ENCODE measurements around the gene CEMIP2.

Gene CEMIP2

GRCh38 chr9:71676460-71676859 is 91.9 kb downstream of the CEMIP2 start:
- H3K4me3 ChIP-seq (replicated peaks; ENCODE audit: insufficient read depth, low read length), result no peak overlapping the region
- DNase-seq (ENCODE audit: low read depth in 1 of 2, low spot score in 1 of 2), result no peak
- TF ChIP-seq SPI1 (IDR thresholded peaks at IDR 0.05; ENCODE audit: borderline replicate concordance, low read depth), result no peak
- TF ChIP-seq POLR2AphosphoS5 (IDR thresholded peaks at IDR 0.05; ENCODE audit: low read depth), result no peak
- no peak for TF ChIP-seq CTCF (IDR thresholded peaks at IDR 0.05; ENCODE audit: insufficient read depth, low read length)
- TF ChIP-seq REST (IDR thresholded peaks at IDR 0.05; ENCODE audit: insufficient replicate concordance, low read depth), result no peak
- TF ChIP-seq GABPA (IDR thresholded peaks at IDR 0.05; ENCODE audit: low read depth), result no peak

GRCh38 chr9:71675857-71676165 is 92.5 kb downstream of the CEMIP2 start:
- Histone ChIP-seq H3K27ac (replicated peaks) (no peak overlapping the region), H3K4me3 (replicated peaks; ENCODE audit: insufficient read depth, low read length) (no peak overlapping the region), H3K27me3 (ENCODE audit: insufficient read depth, poor library complexity, severe bottlenecking) (no peaks in the 10 kb centered on the region)
- no peak for DNase-seq (ENCODE audit: low read depth in 1 of 2, low spot score in 1 of 2)
- TF ChIP-seq SPI1 (IDR thresholded peaks at IDR 0.05; ENCODE audit: borderline replicate concordance, low read depth), result no peak
- TF ChIP-seq GABPA (IDR thresholded peaks at IDR 0.05; ENCODE audit: low read depth), result no peak
- no peak for TF ChIP-seq CTCF (IDR thresholded peaks at IDR 0.05; ENCODE audit: insufficient read depth, low read length)
- TF ChIP-seq POLR2AphosphoS5 (IDR thresholded peaks at IDR 0.05; ENCODE audit: low read depth), result no peak
- TF ChIP-seq REST (IDR thresholded peaks at IDR 0.05; ENCODE audit: insufficient replicate concordance, low read depth), result no peak

More at GRCh38 chr9:71676460-71676859, 91.9 kb downstream of the CEMIP2 start:
- no peak overlapping the region for H3K27ac ChIP-seq (replicated peaks)
- H3K27me3 ChIP-seq (ENCODE audit: insufficient read depth, poor library complexity, severe bottlenecking), result no peaks in the 10 kb centered on the region

GRCh38 chr9:71675105-71675856 is 93.0 kb downstream of the CEMIP2 start:
- TF ChIP-seq CTCF (IDR thresholded peaks at IDR 0.05; ENCODE audit: insufficient read depth, low read length) (no peak), GABPA (IDR thresholded peaks at IDR 0.05; ENCODE audit: low read depth) (no peak), SPI1 (IDR thresholded peaks at IDR 0.05; ENCODE audit: borderline replicate concordance, low read depth) (no peak), POLR2AphosphoS5 (IDR thresholded peaks at IDR 0.05; ENCODE audit: low read depth) (no peak), REST (IDR thresholded peaks at IDR 0.05; ENCODE audit: insufficient replicate concordance, low read depth) (no peak)

More at GRCh38 chr9:71675105-71675856, 93.0 kb downstream of the CEMIP2 start:
- H3K27ac ChIP-seq (replicated peaks), result no peak overlapping the region
- no peak for DNase-seq (ENCODE audit: low read depth in 1 of 2, low spot score in 1 of 2)
- H3K27me3 ChIP-seq (ENCODE audit: insufficient read depth, poor library complexity, severe bottlenecking), result no peaks in the 10 kb centered on the region
- H3K4me3 ChIP-seq (replicated peaks; ENCODE audit: insufficient read depth, low read length), result no peak overlapping the region

Measured in HL-60 (cell line).